SH-SY5Y (cell line): ENCODE results near the gene MRPL54.

ENCODE experiments used
- GATA2 ChIP-seq: IDR thresholded peaks from 2 replicates; pipeline ENCODE4 v1.6.1; 2011; ENCODE audit warnings: mild to moderate bottlenecking, low read depth, low read length
- GATA3 ChIP-seq: IDR thresholded peaks from 2 replicates; pipeline ENCODE4 v1.6.1; 2011; ENCODE audit warnings: low read depth, mild to moderate bottlenecking, low read length, moderate library complexity

DNA sequence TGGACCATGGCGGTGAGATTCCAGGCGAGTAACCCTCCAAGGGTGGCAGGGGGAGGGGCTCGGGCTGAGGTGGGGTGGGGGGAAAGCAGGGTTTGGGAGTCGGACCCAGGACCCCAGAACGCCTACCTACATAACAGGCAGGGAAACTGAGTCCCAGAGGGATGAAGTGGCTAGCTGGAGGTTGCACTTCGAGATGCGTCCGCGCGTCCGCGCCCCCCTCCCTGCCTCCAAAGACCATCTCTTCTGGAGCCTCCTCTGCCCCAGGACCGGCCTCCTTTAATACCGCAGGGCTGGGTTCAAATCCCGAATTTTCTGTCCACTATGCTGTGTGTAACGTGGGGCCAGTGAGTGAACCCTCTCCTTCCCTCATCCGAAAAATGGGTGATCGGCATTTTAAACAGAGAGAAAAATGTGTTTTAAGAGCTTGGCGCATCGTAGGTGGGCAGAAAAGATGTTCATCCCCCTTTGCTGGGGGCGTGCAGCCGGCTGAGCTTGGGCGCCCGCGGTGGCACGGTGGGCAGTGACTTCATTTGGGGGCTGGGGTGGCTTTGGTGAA is 40.5 kb upstream of the MRPL54 start:
- no peak for TF ChIP-seq GATA3
- TF ChIP-seq GATA2 = no peak
